Measurements from ENCODE around the gene USP11.
"Not testable (repeated sequence)": the region's sequence is repeated elsewhere in the genome, so short reads cannot be mapped to it uniquely, and the experiment has no call there.

USP11 gene

DNA sequence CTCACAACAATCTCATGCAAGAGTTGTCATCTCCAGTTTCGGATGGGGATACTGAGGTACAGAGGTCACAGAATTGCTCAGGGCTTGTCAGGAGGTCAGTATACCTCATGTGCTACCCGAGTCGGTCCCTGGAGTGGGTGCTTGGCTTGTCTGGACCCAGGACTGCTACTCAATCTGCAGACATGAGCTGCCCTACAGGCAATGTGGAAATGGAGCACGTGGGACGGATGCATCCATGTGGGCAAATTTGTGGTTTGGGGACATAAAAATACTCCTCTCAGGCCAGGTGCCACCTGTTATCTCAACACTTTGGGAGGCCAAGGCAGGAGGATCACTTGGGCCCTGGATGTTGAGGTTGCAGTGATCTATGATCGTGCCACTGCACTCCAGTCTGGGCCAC is 15.8 kb downstream of the USP11 start:
- no peak for DNase-seq

- DNase-seq = no peak
These were observed 17.2 kb downstream of the USP11 start for GRCh38 chrX:47250017-47250347.

DNA sequence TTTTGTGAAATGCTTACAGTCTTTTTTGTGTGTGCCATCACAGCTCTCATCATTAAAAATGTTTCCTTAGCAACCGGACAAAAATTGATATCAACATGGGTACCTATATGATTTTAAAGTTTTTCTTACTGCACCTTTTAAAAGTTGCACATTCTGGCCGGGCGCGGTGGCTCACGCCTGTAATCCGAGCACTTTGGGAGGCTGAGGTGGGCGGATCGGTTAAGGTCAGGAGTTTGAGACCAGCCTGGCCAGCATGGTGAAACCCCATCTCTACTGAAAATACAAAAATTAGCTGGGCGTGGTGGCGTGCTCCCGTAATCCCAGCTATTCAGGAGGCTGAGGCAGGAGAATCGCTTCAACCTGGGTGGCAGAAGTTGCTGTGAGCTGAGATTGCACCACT is 24.8 kb downstream of the USP11 start:
- not testable (repeated sequence) for DNase-seq

GRCh38 chrX:47264483-47265173 is 31.8 kb downstream of the USP11 start:
- no peak for DNase-seq

GRCh38 chrX:47266643-47267042 is 33.8 kb downstream of the USP11 start:
- DNase-seq = no peak

DNA sequence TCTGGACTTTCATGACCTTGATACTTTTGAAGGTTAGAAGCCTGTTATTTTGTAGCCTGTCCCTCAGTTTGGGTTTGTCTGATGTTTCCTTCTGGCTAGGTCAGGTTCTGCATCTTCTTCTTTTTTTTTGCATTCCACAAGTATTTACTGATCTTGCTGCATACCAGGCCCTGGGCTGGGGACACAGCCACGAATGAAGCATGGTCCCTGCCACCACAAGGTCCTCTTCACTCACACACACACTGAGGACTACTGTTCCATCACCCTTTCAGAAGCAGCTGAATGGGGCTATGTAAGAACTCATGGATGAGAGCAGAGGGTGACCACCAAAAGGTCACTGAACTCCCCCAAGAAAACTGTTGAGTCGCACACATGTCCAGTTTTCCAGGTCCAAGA is 39.2 kb downstream of the USP11 start:
- DNase-seq = no peak

DNA sequence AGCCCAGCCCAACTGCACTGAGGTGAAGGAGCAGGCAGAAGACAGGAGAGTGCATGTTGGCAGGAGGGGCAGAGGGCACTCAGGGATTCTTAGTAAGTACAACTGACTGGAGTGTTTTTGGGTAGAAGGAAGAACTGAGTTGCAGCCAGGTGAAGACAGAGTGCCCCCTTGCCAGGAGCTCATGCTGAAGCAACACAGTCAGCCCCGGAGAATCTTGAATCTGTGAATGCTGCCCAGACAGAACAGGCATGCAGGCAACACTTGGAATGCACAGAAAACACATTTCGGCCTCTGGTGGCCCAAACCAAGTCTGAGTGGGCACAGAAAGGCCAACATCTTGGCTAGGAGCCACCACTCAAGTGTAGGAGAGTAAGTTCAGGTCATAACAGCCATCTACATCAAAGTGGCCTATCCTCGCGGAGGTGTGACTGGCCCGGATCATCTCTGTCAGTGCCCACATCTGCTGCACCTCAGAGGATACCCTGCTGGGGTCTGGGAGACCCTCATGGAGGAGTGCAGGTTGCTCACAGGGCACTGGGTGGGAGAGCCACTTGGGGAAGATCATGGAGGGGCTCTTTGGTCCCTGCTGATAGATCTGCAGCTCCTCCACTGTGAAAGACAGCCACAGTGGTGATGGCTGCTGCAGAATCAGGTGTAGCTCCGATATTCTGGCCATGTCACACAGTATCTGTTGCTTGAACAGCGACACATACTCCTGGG is 40.4 kb downstream of the USP11 start:
- DNase-seq = no peak

DNA sequence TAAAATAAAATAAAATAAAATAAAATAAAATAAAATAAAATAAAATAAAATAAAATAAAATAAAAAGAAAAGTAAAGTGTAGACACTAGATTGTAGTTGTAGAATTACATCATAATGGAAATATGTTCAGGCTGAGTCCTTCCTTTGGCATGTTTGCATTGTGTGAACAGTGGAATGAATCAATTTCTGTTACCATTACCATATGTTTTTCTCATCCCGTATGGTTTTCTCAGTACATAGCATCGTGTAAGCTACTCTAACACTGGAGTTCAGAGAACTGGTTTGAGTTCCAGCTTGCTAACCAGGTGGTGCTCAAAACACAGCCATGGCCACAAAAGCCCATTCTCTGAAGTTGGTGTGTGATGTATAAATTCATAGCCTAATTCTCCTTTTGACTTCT is 45.9 kb downstream of the USP11 start:
- no peak for DNase-seq

- peak; percentile 35 for DNase-seq
These were observed 50.4 kb downstream of the USP11 start for GRCh38 chrX:47283015-47283771.

GRCh38 chrX:47284616-47285015 is 51.8 kb downstream of the USP11 start:
- not testable (repeated sequence) for DNase-seq

- DNase-seq = no peak
These were observed 53.1 kb downstream of the USP11 start for GRCh38 chrX:47285836-47286320.

DNA sequence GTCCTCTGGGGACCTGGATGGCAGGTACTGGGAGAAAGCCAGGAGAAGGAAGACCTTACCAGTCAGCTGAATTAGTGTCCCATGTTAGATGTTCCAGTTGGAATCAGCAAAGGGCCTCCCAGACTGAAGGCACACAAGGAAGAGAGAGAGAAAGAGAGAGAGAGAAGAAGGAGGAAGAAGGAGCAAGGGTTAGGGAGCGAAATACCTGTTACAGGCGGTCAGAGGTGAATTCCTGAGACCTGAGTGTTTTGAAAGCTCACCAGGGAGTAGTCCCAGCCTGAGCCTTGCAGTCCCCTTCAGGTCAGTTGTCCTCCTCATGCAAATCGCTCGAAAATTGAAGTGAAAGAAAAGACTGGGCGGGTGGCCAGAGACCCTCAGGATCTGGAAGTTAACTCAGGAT is 60.3 kb downstream of the USP11 start:
- DNase-seq = no peak

GRCh38 chrX:47296766-47297365 is 64.1 kb downstream of the USP11 start:
- no peak for DNase-seq

GRCh38 chrX:47297874-47298273 is 65.1 kb downstream of the USP11 start:
- no peak for DNase-seq
